HL-60 (cell line): Measurements from ENCODE around the gene C4BPA.

Experiments
- DNase-seq, 2 experiments: peaks; one replicate each; pipeline ENCODE4 v3.0.0-alpha.2; 2010 to 2020; ENCODE audit warnings: low read depth in 1 of 2, low spot score in 1 of 2
- H3K27ac ChIP-seq: fragments of 250-450 bp; sonication (Bioruptor Pico); replicated peaks from 2 replicates; pipeline ENCODE4 v1.5.1; 2020; ENCODE audit warnings: mild to moderate bottlenecking, moderate library complexity
- H3K27me3 ChIP-seq: fragments of 250-450 bp; sonication (Bioruptor Pico); 2 replicates; pipeline ENCODE4 v1.5.1; 2021; ENCODE audit warnings: mild to moderate bottlenecking, moderate library complexity; ENCODE audit not compliant: insufficient read depth, poor library complexity, severe bottlenecking
- H3K4me3 ChIP-seq: replicated peaks from 2 replicates; pipeline ENCODE4 v1.5.1; 2011; ENCODE audit warnings: mild to moderate bottlenecking, control low read depth, low read length; ENCODE audit not compliant: insufficient read depth
- GABPA ChIP-seq: IDR thresholded peaks from 2 replicates; pipeline ENCODE4 v1.6.1; 2012; ENCODE audit warnings: low read depth
- POLR2AphosphoS5 ChIP-seq: IDR thresholded peaks from 2 replicates; pipeline ENCODE4 v1.6.1; 2012; ENCODE audit warnings: low read depth
- SPI1 ChIP-seq: IDR thresholded peaks from 2 replicates; pipeline ENCODE4 v1.6.1; 2012; ENCODE audit warnings: low read depth, mild to moderate bottlenecking, borderline replicate concordance
- TF ChIP-seq, protein P1 (sequence below): IDR thresholded peaks from 2 replicates; pipeline ENCODE4 v1.6.1; 2012; ENCODE audit warnings: low read depth; ENCODE audit not compliant: insufficient replicate concordance
- TF ChIP-seq, protein P2 (sequence below): IDR thresholded peaks from one replicate; pipeline ENCODE4 v1.5.1; 2011; ENCODE audit warnings: low read length, control low read depth, inconsistent platforms; ENCODE audit not compliant: insufficient read depth

The C4BPA gene

DNA sequence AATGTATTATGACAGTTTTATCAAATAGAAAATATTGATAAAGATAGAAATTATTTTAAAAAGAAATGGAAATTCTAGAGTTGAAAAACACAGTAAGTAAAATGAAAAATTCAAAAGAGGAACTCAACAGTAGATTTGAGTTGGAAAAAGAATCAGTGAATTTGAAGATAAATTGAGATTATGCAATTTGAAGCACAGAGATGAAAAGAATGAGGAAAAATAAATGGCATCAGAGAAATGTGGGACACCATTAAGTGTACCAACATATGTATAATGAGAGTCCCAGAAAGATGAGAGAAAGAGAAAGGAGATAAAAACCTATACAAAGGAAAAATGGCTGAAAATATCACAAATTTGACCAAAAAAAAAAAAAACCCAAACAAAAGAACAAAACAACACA lies 25.0 kb downstream of the C4BPA start:
- Histone ChIP-seq H3K27ac (no peak overlapping the region), H3K27me3 (no peaks in the 10 kb centered on the region), H3K4me3 (no peak overlapping the region)
- no peak for TF ChIP-seq GABPA
- no peak for TF ChIP-seq SPI1
- TF ChIP-seq, protein P1, sequence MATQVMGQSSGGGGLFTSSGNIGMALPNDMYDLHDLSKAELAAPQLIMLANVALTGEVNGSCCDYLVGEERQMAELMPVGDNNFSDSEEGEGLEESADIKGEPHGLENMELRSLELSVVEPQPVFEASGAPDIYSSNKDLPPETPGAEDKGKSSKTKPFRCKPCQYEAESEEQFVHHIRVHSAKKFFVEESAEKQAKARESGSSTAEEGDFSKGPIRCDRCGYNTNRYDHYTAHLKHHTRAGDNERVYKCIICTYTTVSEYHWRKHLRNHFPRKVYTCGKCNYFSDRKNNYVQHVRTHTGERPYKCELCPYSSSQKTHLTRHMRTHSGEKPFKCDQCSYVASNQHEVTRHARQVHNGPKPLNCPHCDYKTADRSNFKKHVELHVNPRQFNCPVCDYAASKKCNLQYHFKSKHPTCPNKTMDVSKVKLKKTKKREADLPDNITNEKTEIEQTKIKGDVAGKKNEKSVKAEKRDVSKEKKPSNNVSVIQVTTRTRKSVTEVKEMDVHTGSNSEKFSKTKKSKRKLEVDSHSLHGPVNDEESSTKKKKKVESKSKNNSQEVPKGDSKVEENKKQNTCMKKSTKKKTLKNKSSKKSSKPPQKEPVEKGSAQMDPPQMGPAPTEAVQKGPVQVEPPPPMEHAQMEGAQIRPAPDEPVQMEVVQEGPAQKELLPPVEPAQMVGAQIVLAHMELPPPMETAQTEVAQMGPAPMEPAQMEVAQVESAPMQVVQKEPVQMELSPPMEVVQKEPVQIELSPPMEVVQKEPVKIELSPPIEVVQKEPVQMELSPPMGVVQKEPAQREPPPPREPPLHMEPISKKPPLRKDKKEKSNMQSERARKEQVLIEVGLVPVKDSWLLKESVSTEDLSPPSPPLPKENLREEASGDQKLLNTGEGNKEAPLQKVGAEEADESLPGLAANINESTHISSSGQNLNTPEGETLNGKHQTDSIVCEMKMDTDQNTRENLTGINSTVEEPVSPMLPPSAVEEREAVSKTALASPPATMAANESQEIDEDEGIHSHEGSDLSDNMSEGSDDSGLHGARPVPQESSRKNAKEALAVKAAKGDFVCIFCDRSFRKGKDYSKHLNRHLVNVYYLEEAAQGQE = no peak
- no peak for TF ChIP-seq POLR2AphosphoS5
- TF ChIP-seq, protein P2, sequence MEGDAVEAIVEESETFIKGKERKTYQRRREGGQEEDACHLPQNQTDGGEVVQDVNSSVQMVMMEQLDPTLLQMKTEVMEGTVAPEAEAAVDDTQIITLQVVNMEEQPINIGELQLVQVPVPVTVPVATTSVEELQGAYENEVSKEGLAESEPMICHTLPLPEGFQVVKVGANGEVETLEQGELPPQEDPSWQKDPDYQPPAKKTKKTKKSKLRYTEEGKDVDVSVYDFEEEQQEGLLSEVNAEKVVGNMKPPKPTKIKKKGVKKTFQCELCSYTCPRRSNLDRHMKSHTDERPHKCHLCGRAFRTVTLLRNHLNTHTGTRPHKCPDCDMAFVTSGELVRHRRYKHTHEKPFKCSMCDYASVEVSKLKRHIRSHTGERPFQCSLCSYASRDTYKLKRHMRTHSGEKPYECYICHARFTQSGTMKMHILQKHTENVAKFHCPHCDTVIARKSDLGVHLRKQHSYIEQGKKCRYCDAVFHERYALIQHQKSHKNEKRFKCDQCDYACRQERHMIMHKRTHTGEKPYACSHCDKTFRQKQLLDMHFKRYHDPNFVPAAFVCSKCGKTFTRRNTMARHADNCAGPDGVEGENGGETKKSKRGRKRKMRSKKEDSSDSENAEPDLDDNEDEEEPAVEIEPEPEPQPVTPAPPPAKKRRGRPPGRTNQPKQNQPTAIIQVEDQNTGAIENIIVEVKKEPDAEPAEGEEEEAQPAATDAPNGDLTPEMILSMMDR = no peak
- DNase-seq = no peak

DNA sequence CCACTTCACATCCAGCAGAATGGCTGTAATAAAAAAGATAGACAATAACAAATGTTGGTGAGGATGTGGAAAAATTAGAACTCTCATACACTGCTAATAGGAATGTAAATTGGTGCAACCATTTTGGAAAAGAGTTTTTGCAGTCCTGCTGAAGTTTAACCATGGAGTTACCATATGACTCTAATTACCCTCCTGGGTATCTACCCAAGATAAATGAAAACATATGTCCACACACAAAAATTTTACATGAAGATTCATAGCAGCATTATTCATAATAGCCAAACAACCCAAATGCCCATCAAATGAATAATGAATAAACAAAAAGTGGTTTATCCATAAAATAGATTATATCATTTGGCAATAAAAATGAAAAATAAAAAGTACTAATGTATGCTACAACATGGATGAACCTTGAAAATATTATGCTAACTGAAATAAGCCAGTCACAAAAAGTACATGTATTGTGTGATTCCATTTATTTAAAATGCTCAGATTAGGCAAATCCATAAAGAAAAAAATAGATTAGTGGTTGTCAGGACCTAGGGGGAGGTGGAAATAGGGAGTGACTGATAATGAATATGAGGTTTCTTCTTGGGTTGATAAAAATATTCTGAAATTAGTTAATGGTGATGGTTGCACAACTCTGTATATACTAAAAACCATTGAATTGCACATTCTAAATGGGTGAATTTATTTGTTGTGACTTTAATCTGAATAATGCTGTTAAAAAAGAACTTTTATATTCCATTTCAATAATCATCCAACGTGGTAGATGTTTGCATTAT lies 26.4 kb downstream of the C4BPA start:
- Histone ChIP-seq H3K27ac (no peak overlapping the region), H3K4me3 (no peak overlapping the region)

DNA sequence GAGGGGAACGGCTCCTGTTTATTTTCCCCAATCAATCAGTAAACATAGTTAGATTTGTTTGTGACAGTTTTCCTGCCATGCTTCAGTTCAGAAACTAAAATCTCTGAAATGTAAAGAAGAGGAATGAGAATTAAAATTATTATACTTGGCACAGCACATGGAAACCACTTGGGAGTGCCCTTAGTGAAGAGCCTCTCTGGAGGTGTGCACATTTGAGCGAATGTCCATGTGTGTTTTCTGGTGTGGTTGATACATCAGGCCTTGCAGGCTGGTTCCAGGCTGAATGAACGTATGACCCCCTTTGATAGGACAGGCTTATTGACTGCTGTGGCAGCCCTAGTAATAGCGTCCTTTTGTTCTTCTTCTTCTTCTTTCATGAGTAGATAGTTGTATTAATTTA lies 27.1 kb downstream of the C4BPA start:
- Histone ChIP-seq H3K4me3 (no peak overlapping the region), H3K27me3 (no peaks in the 10 kb centered on the region), H3K27ac (no peak overlapping the region)
- TF ChIP-seq POLR2AphosphoS5 (no peak), SPI1 (no peak), GABPA (no peak)
- TF ChIP-seq, protein P2 = no peak
- TF ChIP-seq, protein P1 = no peak
- DNase-seq = no peak

More for the DNA sequence above, 26.4 kb downstream of the C4BPA start:
- TF ChIP-seq SPI1 (no peak), GABPA (no peak), POLR2AphosphoS5 (no peak)
- TF ChIP-seq, protein P2 = no peak
- TF ChIP-seq, protein P1 = no peak
- DNase-seq = no peak
- H3K27me3 ChIP-seq = no peaks in the 10 kb centered on the region
